Dermis blood vessel endothelial cell (primary cell): ENCODE data around the gene KANSL1. TPM values are rescaled to one million over a fixed set of nuclear protein-coding genes. Genes with fewer than 3 reads are reported as not detected.
"Not testable (repeated sequence)": the region's sequence is repeated elsewhere in the genome, so short reads cannot be mapped to it uniquely, and the experiment has no call there.

Source experiments
- DNase-seq: peaks from one replicate; pipeline ENCODE4 v3.0.0; 2010
- total RNA-seq: library from RNA; depleted of rRNA; stranded (reverse); fragments of >200 nt; gene quantifications from 2 replicates; pipeline ENCODE4 v1.2.3, GENCODE V29; 2014

Gene KANSL1
- total RNA-seq, 1 donor from 2014 or later: 87.0 TPM

- not testable (repeated sequence) for DNase-seq
Observed at GRCh38 chr17:46111236-46111635, 82.0 kb downstream of the KANSL1 start.

GRCh38 chr17:46110219-46110618 is 83.0 kb downstream of the KANSL1 start:
- DNase-seq: no peak

GRCh38 chr17:46109603-46110189 is 83.5 kb downstream of the KANSL1 start:
- DNase-seq: no peak

- DNase-seq: peak; percentile 28
Observed at GRCh38 chr17:46108550-46109110, 84.6 kb downstream of the KANSL1 start.

GRCh38 chr17:46108120-46108519 is 85.1 kb downstream of the KANSL1 start:
- DNase-seq: peak; percentile 21

GRCh38 chr17:46106966-46107644 is 86.1 kb downstream of the KANSL1 start:
- DNase-seq: peak; percentile 37

GRCh38 chr17:46102806-46103205 is 90.4 kb downstream of the KANSL1 start:
- not testable (repeated sequence) for DNase-seq

- DNase-seq: not testable (repeated sequence)
Observed at GRCh38 chr17:46101785-46102617, 91.2 kb downstream of the KANSL1 start.

- no peak for DNase-seq
Observed at GRCh38 chr17:46100590-46100989, 92.6 kb downstream of the KANSL1 start.

GRCh38 chr17:46099865-46100264 is 93.4 kb downstream of the KANSL1 start:
- DNase-seq: no peak

- no peak for DNase-seq
Observed at GRCh38 chr17:46097497-46097896, 95.7 kb downstream of the KANSL1 start.

GRCh38 chr17:46092991-46093390 is 100.2 kb downstream of the KANSL1 start:
- no peak for DNase-seq

GRCh38 chr17:46090871-46091270 is 102.4 kb downstream of the KANSL1 start:
- no peak for DNase-seq

GRCh38 chr17:46089389-46089965 is 103.8 kb downstream of the KANSL1 start:
- no peak for DNase-seq

- no peak for DNase-seq
Observed at GRCh38 chr17:46088595-46088994, 104.6 kb downstream of the KANSL1 start.

- not testable (repeated sequence) for DNase-seq
Observed at GRCh38 chr17:46087871-46088270, 105.4 kb downstream of the KANSL1 start.

GRCh38 chr17:46086821-46087220 is 106.4 kb downstream of the KANSL1 start:
- DNase-seq: no peak

- DNase-seq: no peak
Observed at GRCh38 chr17:46085522-46085921, 107.7 kb downstream of the KANSL1 start.

- DNase-seq: no peak
Observed at GRCh38 chr17:46082257-46082656, 111.0 kb downstream of the KANSL1 start.

GRCh38 chr17:46081018-46081320 is 112.3 kb downstream of the KANSL1 start:
- DNase-seq: peak; percentile 13

GRCh38 chr17:46080118-46081017 is 112.9 kb downstream of the KANSL1 start:
- no peak for DNase-seq

- DNase-seq: no peak
Observed at GRCh38 chr17:46078675-46079074, 114.6 kb downstream of the KANSL1 start.
